IPS-15b (cell line): ENCODE data around the gene SYNE3.

Source experiments
- H3K27me3 ChIP-seq: one replicate; pipeline ENCODE4 v1.6.1; 2013; ENCODE audit warnings: low read length; ENCODE audit not compliant: control insufficient read depth, insufficient read depth
- H3K36me3 ChIP-seq: one replicate; pipeline ENCODE4 v1.6.1; 2013; ENCODE audit warnings: low read length; ENCODE audit not compliant: control insufficient read depth, insufficient read depth
- H3K4me1 ChIP-seq: one replicate; pipeline ENCODE4 v1.6.1; 2013; ENCODE audit warnings: mild to moderate bottlenecking, low read length; ENCODE audit not compliant: control insufficient read depth, insufficient read depth
- H3K4me3 ChIP-seq: one replicate; pipeline ENCODE4 v1.5.1; 2013; ENCODE audit warnings: low read depth, low read length
- H3K9ac ChIP-seq: one replicate; pipeline ENCODE4 v1.6.1; 2013; ENCODE audit warnings: low read depth, mild to moderate bottlenecking, low read length
- H3K9me3 ChIP-seq: one replicate; pipeline ENCODE4 v1.6.1; 2013; ENCODE audit warnings: mild to moderate bottlenecking, low read length; ENCODE audit not compliant: control insufficient read depth, insufficient read depth

Gene SYNE3

DNA sequence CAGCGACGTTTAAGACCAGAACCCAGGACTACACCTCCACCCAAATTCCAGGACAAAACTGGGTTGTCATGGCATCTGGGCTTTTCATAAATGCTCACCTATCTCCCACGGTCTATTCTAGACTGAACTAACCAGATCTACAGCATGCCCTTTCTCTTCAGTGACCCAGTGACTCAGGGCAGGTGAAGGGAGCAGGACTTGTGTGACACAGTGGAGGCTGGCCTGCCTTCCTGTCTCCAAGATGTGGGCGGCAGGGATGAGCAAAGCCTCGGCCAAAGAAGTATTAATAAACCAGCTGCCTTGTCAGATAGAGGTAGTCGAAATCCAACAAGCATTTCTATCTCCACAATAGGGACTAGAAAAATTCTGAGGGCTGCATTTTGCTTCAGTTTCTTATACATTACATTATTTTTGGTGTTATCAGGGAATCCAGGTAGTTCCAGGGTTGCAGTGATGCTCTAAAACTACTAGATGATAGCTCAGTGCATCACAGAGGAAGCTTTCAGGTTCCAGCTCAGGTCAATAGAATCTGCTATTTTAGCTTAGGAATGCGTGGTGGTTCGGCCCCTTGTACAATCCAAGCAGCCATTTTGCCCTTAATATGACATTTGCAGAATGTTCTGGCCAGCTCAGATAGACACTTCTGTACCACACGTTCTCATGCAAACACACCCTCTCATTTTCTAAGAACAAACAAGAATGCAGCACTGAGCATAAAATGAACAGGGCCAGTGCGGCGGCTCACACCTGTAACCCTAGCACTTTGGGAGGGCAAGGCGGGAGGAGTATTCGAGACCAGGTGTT is 14.2 kb upstream of the SYNE3 start:
- Histone ChIP-seq H3K36me3 (no peaks in the 10 kb centered on the region), H3K9me3 (no peaks in the 10 kb centered on the region), H3K27me3 (no peaks in the 10 kb centered on the region), H3K4me3 (no peak overlapping the region), H3K4me1 (peaks cover 2% of the 10 kb centered on the region), H3K9ac (no peak overlapping the region)

DNA sequence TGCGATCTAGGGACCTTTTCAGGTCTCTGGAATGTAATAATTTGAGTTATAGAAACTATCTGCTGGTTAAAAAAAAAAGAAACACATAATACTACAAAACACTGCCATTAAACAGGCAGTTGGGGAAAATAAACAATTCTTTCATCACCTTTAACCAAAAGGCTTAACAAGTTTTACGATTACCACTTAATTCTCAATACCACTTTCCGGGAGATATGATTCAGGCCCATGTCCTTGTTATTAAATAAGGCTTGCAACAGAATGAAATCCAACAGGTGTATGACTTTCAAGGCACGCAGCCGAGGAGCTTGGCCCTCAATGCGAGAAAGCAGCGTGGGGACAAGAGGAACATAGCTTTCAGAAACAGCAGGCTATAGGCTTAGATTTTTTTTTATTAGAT is 12.8 kb upstream of the SYNE3 start:
- Histone ChIP-seq H3K36me3 (no peaks in the 10 kb centered on the region), H3K9me3 (no peaks in the 10 kb centered on the region), H3K9ac (no peak overlapping the region), H3K4me3 (no peak overlapping the region), H3K27me3 (no peaks in the 10 kb centered on the region), H3K4me1 (peaks cover 4% of the 10 kb centered on the region)

- H3K9ac ChIP-seq: no peak overlapping the region
- H3K4me1 ChIP-seq: peaks cover 4% of the 10 kb centered on the region
Measured at GRCh38 chr14:95527387-95528002, 11.0 kb upstream of the SYNE3 start.

DNA sequence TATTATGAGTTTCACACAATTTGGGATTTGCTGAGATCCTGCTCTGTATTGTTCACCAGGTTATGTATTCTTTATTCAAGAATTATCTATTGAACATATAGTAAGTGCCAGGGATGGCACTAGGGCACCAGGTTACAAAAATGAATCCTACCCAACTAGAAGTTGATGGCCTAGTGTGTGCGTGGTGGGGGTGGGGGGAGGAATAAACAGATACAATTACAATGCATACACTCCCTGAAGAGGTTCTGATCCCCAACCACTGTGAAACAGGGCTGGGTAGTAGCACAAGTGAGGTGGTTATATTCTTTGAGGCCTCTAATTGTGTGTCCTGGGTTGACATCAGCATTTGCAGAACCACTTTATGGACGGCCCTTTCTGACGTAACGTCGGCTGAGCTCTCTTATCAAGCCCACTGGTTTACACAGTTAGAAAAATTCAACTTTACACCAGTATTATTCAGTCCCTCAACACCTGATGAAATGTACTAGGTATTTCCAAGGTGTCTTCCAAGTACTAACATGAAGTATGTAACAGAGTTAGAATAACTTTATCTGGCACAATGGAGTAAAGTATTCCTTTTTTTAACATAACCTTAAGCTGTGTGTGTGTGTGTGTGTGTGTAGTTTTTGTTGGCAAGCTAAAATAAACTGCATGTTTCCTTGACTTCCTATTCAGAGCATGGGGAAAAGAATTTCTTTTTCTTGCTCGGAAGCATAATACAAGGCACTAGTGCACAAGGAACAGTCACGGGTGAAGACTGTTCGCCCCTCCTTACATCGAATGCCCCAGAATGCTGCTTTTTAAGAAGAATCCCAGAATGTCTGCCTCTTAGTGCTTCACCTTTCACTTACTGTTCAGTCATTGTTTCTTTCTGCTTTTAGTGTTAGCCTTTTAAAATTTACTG is 10.3 kb upstream of the SYNE3 start:
- Histone ChIP-seq H3K27me3 (no peaks in the 10 kb centered on the region), H3K9ac (no peak overlapping the region), H3K4me3 (no peak overlapping the region), H3K4me1 (peaks cover 4% of the 10 kb centered on the region), H3K36me3 (no peaks in the 10 kb centered on the region), H3K9me3 (no peaks in the 10 kb centered on the region)

More at GRCh38 chr14:95527387-95528002, 11.0 kb upstream of the SYNE3 start:
- Histone ChIP-seq H3K27me3 (no peaks in the 10 kb centered on the region), H3K4me3 (no peak overlapping the region), H3K9me3 (no peaks in the 10 kb centered on the region), H3K36me3 (no peaks in the 10 kb centered on the region)

DNA sequence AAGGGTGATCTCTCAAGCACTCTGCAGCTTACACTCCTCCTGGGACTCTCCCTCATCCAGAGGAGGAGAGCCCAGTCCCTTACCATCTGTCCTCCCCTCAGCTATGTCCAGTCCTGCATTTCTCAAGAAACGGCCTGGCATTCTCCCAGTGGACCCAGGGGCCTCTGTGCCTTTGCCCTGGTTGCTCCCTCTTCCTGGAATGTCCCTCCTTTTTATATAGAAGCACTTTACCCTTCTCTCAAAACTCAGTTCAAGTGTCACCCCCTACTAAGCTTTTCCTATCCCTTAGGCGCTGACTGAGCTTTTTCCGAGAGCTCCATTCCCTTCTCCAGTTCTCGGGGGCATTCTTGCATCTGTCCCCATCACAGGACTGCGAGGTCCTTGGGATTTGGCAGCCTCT is 9.5 kb upstream of the SYNE3 start:
- Histone ChIP-seq H3K9ac (no peak overlapping the region), H3K9me3 (no peaks in the 10 kb centered on the region), H3K4me3 (no peak overlapping the region), H3K36me3 (no peaks in the 10 kb centered on the region), H3K4me1 (peaks cover 4% of the 10 kb centered on the region), H3K27me3 (no peaks in the 10 kb centered on the region)

- Histone ChIP-seq H3K9ac (no peak overlapping the region), H3K9me3 (no peaks in the 10 kb centered on the region), H3K4me1 (peaks cover 4% of the 10 kb centered on the region), H3K4me3 (no peak overlapping the region), H3K27me3 (no peaks in the 10 kb centered on the region), H3K36me3 (no peaks in the 10 kb centered on the region)
Measured at GRCh38 chr14:95524706-95525512, 8.5 kb upstream of the SYNE3 start.

DNA sequence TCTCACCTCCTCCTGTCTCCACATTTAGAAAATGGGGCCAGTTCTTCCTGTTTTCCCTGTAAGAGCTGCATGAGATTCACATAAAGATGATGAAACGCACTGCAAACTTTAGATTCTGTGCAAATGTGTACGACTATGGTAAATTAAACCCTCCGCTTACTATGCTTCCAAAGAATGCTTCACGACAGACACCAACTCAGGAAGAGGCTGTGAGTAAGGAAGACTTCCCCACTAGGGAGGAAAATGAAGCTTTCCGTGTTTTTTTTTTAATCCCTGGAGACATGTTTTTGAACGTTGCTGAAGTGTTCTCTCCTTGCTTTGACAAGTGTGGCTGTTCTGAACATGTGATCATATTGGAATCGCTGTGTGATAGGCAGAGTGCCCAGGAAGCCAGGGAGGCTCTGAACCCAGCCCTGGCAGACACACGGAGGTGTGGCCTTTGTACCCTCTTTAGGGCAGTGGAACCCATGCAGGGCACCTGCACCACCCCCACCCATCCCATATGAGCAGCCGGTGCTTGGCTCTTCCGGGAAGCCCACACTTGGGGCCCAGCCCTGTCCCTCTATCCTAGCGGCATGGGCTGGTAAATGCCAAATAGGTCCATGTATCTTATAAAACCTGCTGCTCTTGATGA is 7.5 kb upstream of the SYNE3 start:
- peaks cover 3% of the 10 kb centered on the region for H3K27me3 ChIP-seq
- H3K9ac ChIP-seq: no peak overlapping the region
- H3K4me3 ChIP-seq: no peak overlapping the region
- H3K9me3 ChIP-seq: no peaks in the 10 kb centered on the region
- H3K36me3 ChIP-seq: no peaks in the 10 kb centered on the region
- peaks cover 4% of the 10 kb centered on the region for H3K4me1 ChIP-seq

- Histone ChIP-seq H3K27me3 (peaks cover 10% of the 10 kb centered on the region), H3K9me3 (no peaks in the 10 kb centered on the region), H3K9ac (no peak overlapping the region), H3K4me3 (no peak overlapping the region), H3K4me1 (peaks cover 4% of the 10 kb centered on the region), H3K36me3 (no peaks in the 10 kb centered on the region)
Measured at GRCh38 chr14:95523051-95523814, 6.8 kb upstream of the SYNE3 start.

DNA sequence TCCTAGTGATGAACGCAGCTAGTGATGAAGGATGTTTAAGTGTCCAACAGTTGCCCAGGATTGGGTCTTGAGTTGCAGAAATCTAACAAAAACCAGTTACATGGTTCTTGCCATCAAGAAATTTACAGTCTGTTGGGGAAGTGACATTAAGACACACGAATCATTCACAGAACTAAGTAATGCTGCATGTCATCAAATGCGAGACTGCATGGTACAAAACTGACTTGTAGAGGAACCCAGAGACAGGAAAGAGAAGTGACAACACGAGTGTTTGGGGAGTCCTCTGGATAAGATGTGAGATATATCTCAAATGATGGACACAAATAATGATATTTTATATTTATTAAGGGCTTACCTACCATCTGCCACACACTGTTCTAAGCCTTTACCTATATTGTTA is 6.1 kb upstream of the SYNE3 start:
- H3K4me1 ChIP-seq: peaks cover 4% of the 10 kb centered on the region

GRCh38 chr14:95522116-95522515 is 5.7 kb upstream of the SYNE3 start:
- H3K9me3 ChIP-seq: no peaks in the 10 kb centered on the region
- H3K27me3 ChIP-seq: peaks cover 21% of the 10 kb centered on the region
- no peak overlapping the region for H3K4me3 ChIP-seq
- H3K4me1 ChIP-seq: peaks cover 4% of the 10 kb centered on the region
- H3K36me3 ChIP-seq: no peaks in the 10 kb centered on the region
- no peak overlapping the region for H3K9ac ChIP-seq

More for the DNA sequence above, 6.1 kb upstream of the SYNE3 start:
- H3K9ac ChIP-seq: no peak overlapping the region
- no peaks in the 10 kb centered on the region for H3K36me3 ChIP-seq
- no peak overlapping the region for H3K4me3 ChIP-seq
- no peaks in the 10 kb centered on the region for H3K9me3 ChIP-seq
- H3K27me3 ChIP-seq: peaks cover 17% of the 10 kb centered on the region
